ENCODE measurements around the gene HBD. TPM values are rescaled to one million over a fixed set of nuclear protein-coding genes. Genes with fewer than 3 reads are reported as not detected.

The HBD gene
- total and polyA plus RNA-seq, 2 donors (not counting 1 experiment from before 2014, with no cell fraction given), result not detected

GRCh38 chr11:5247472-5248192, 13.3 kb upstream of the HBD start:
- TF ChIP-seq CTCF (IDR thresholded peaks at IDR 0.05), result no peak
- no peak for TF ChIP-seq EZH2 (IDR thresholded peaks at IDR 0.05; ENCODE audit: borderline replicate concordance, insufficient read depth, low read depth, low read length, poor library complexity, severe bottlenecking)
- intact Hi-C loops (cut with micrococcal nuclease), result no loop called here
- H3K27ac ChIP-seq (ENCODE audit: low read length in 2 of 2), result no peak overlapping the region
- no peaks in the 10 kb centered on the region for H3K27me3 ChIP-seq (replicated peaks in 1 of 4; ENCODE audit: control extremely low read depth in 1 of 4, control insufficient read depth in 3 of 4, insufficient read depth in 4 of 4, low read length in 3 of 4)
- peaks cover 18% of the 10 kb centered on the region for H3K27me3 Mint-ChIP-seq
- no peaks in the 10 kb centered on the region for H4K20me1 ChIP-seq (ENCODE audit: control insufficient read depth, insufficient read depth, low read length, poor library complexity, severe bottlenecking)
- H3K9me3 Mint-ChIP-seq (ENCODE audit: insufficient read depth), result no peaks in the 10 kb centered on the region
- no peak for DNase-seq
- H3K9me3 ChIP-seq (ENCODE audit: control extremely low read depth in 1 of 3, control insufficient read depth in 2 of 3, insufficient read depth in 1 of 3, low read length in 2 of 3), result no peaks in the 10 kb centered on the region
- H3K4me3 ChIP-seq (ENCODE audit: control extremely low read depth in 1 of 5, extremely low read depth in 1 of 5, insufficient read depth in 1 of 5, low read depth in 2 of 5, low read length in 4 of 5), result no peak overlapping the region
- no peak overlapping the region for H3K4me3 Mint-ChIP-seq
- H3K9ac ChIP-seq (ENCODE audit: low read length), result no peak overlapping the region
- ChIA-PET CTCF (no interaction called here), POLR2A (no interaction called here)
- H3K4me1 ChIP-seq (ENCODE audit: control insufficient read depth in 2 of 2, insufficient read depth in 2 of 2, low read length in 2 of 2), result no peaks in the 10 kb centered on the region
- H3K36me3 ChIP-seq (replicated peaks in 1 of 2; ENCODE audit: control extremely low read depth in 1 of 2, control insufficient read depth in 1 of 2, extremely low read depth in 1 of 2, insufficient read depth in 2 of 2, low read length in 1 of 2), result no peaks in the 10 kb centered on the region
- H3K27ac Mint-ChIP-seq, result no peak overlapping the region
- ATAC-seq (ENCODE audit: low read depth), result no peak
- H3K4me2 ChIP-seq (replicated peaks; ENCODE audit: low read depth, low read length, poor library complexity, severe bottlenecking), result no peak overlapping the region
- no peaks in the 10 kb centered on the region for H3K4me1 Mint-ChIP-seq
- WGBS (ENCODE audit: insufficient coverage), result 100% methylated on average over 1 of the region's 3 CpGs
- H3K79me2 ChIP-seq (ENCODE audit: control insufficient read depth, insufficient read depth, low read length), result no peaks in the 10 kb centered on the region
- no peak overlapping the region for H2AFZ ChIP-seq (ENCODE audit: insufficient read depth, low read depth, low read length, poor library complexity, severe bottlenecking)

- intact Hi-C loops (cut with micrococcal nuclease), result no loop called here
- no peaks in the 10 kb centered on the region for H3K4me1 ChIP-seq (ENCODE audit: control insufficient read depth in 2 of 2, insufficient read depth in 2 of 2, low read length in 2 of 2)
- H3K9me3 ChIP-seq (ENCODE audit: control extremely low read depth in 1 of 3, control insufficient read depth in 2 of 3, insufficient read depth in 1 of 3, low read length in 2 of 3), result no peaks in the 10 kb centered on the region
- H3K27ac ChIP-seq (ENCODE audit: low read length in 2 of 2), result no peak overlapping the region
- no peak overlapping the region for H3K4me2 ChIP-seq (replicated peaks; ENCODE audit: low read depth, low read length, poor library complexity, severe bottlenecking)
- H3K4me1 Mint-ChIP-seq, result no peaks in the 10 kb centered on the region
- no peaks in the 10 kb centered on the region for H3K27me3 ChIP-seq (replicated peaks in 1 of 4; ENCODE audit: control extremely low read depth in 1 of 4, control insufficient read depth in 3 of 4, insufficient read depth in 4 of 4, low read length in 3 of 4)
- no peak for ATAC-seq (ENCODE audit: low read depth)
- no peak for DNase-seq
- WGBS (ENCODE audit: insufficient coverage), result 50% methylated on average over 1 of the region's 6 CpGs
- H3K4me3 ChIP-seq (ENCODE audit: control extremely low read depth in 1 of 5, extremely low read depth in 1 of 5, insufficient read depth in 1 of 5, low read depth in 2 of 5, low read length in 4 of 5), result no peak overlapping the region
- H3K79me2 ChIP-seq (ENCODE audit: control insufficient read depth, insufficient read depth, low read length), result no peaks in the 10 kb centered on the region
- H3K27ac Mint-ChIP-seq, result no peak overlapping the region
- peaks cover 17% of the 10 kb centered on the region for H3K27me3 Mint-ChIP-seq
- H3K36me3 ChIP-seq (replicated peaks in 1 of 2; ENCODE audit: control extremely low read depth in 1 of 2, control insufficient read depth in 1 of 2, extremely low read depth in 1 of 2, insufficient read depth in 2 of 2, low read length in 1 of 2), result no peaks in the 10 kb centered on the region
- no peak for TF ChIP-seq CTCF (IDR thresholded peaks at IDR 0.05)
- no peak for TF ChIP-seq EZH2 (IDR thresholded peaks at IDR 0.05; ENCODE audit: borderline replicate concordance, insufficient read depth, low read depth, low read length, poor library complexity, severe bottlenecking)
- no peak overlapping the region for H3K9ac ChIP-seq (ENCODE audit: low read length)
- no peak overlapping the region for H3K4me3 Mint-ChIP-seq
- ChIA-PET CTCF (no interaction called here), POLR2A (no interaction called here)
- no peak overlapping the region for H2AFZ ChIP-seq (ENCODE audit: insufficient read depth, low read depth, low read length, poor library complexity, severe bottlenecking)
- no peaks in the 10 kb centered on the region for H3K9me3 Mint-ChIP-seq (ENCODE audit: insufficient read depth)
- no peaks in the 10 kb centered on the region for H4K20me1 ChIP-seq (ENCODE audit: control insufficient read depth, insufficient read depth, low read length, poor library complexity, severe bottlenecking)
Measured at GRCh38 chr11:5246772-5247471, 12.6 kb upstream of the HBD start.
